Transverse colon (tissue), 4 donors: Measurements from ENCODE around the gene LCE3B. TPM values are rescaled to one million over a fixed set of nuclear protein-coding genes. Genes with fewer than 3 reads are reported as not detected.

Source experiments
- DNase-seq: peaks from one replicate; pipeline ENCODE4 v3.0.0-alpha.2; 2019
- H3K27ac ChIP-seq, 4 donors: fragments of 200-600 bp; sonication (generic); 2 replicates each; pipeline ENCODE4 v1.5.1; 2016 to 2018; ENCODE audit warnings: inconsistent platforms in 4 of 4
- H3K27me3 ChIP-seq: fragments of 200-600 bp; sonication (generic); 2 replicates; pipeline ENCODE4 v1.5.1; 2017; ENCODE audit warnings: inconsistent platforms
- H3K36me3 ChIP-seq, 4 donors: fragments of 200-600 bp; sonication (generic); 2 replicates each; pipeline ENCODE4 v1.5.1; 2017 to 2019; ENCODE audit warnings: inconsistent platforms in 4 of 4
- H3K4me1 ChIP-seq, 4 donors: fragments of 200-600 bp; sonication (generic); 2 replicates each; pipeline ENCODE4 v1.5.1; 2017 to 2020; ENCODE audit warnings: inconsistent platforms in 4 of 4
- H3K4me3 ChIP-seq, 4 donors: fragments of 200-600 bp; sonication (generic); 1 replicate in 1 of 4; 2 replicates in 3 of 4; pipeline versions ENCODE4 v1.5.1 to v1.6.1; 2017 to 2019; ENCODE audit warnings: inconsistent platforms in 4 of 4
- H3K9me3 ChIP-seq, 2 donors: fragments of 200-600 bp; sonication (generic); 2 replicates each; pipeline ENCODE4 v1.5.1; 2017 to 2019; ENCODE audit warnings: inconsistent platforms in 2 of 2
- EP300 ChIP-seq: sonication (generic); formaldehyde crosslinking; IDR thresholded peaks from one replicate; pipeline ENCODE4 v1.6.1; 2017; ENCODE audit warnings: antibody characterized with exemption, low read depth
- POLR2A ChIP-seq: fragments of 450-650 bp; IDR thresholded peaks from one replicate; pipeline ENCODE4 v1.6.1; 2016; ENCODE audit warnings: antibody characterized with exemption, mild to moderate bottlenecking, moderate library complexity
- POLR2AphosphoS5 ChIP-seq, 3 donors: sonication (generic); formaldehyde crosslinking; IDR thresholded peaks; one replicate each; pipeline ENCODE4 v1.6.1; 2016; ENCODE audit warnings: antibody characterized with exemption in 3 of 3
- WGBS, 2 donors: methylation state at CpG; one replicate each; pipeline ENCODE4 v1.1.5; 2018; ENCODE audit warnings: low coverage in 1 of 2; 5-methylcytosine and 5-hydroxymethylcytosine counted together
- in situ Hi-C, 4 donors: fragments of 200-750 bp; cut with MboI; loops; one replicate each; pipeline versions ENCODE4 v1.15.0 to v1.15.1; 2017; ENCODE audit warnings: low sequenced_read_pairs in 3 of 4, low pct_ligation_motif_present in 1 of 4, low pct_unique_long_range_greater_than_20kb in 1 of 4
- intact Hi-C: fragments of 100-400 bp; cut with DNase I; formaldehyde crosslinking; loops from one replicate; pipeline ENCODE4 v1.15.1; 2023; ENCODE audit warnings: low total_unique reads
- total RNA-seq, 4 donors: library from RNA; depleted of rRNA; stranded (reverse); fragments of >200 nt; gene quantifications; one replicate each; pipeline ENCODE4 v1.1.0, GENCODE V29; 2016
- TF ChIP-seq, protein P1 (sequence below), 5 experiments: fragments of 200-600 bp in 3 of 5; fragments of 450-650 bp in 2 of 5; sonication (generic) in 3 of 5; IDR thresholded peaks; 1 replicate in 2 of 5; 2 replicates in 3 of 5; pipeline ENCODE4 v1.5.1; 2016 to 2017; ENCODE audit warnings: antibody characterized with exemption in 5 of 5, inconsistent platforms in 3 of 5, mild to moderate bottlenecking in 2 of 5, moderate library complexity in 1 of 5

The LCE3B gene
- total RNA-seq, 4 donors from 2014 or later = not detected

DNA sequence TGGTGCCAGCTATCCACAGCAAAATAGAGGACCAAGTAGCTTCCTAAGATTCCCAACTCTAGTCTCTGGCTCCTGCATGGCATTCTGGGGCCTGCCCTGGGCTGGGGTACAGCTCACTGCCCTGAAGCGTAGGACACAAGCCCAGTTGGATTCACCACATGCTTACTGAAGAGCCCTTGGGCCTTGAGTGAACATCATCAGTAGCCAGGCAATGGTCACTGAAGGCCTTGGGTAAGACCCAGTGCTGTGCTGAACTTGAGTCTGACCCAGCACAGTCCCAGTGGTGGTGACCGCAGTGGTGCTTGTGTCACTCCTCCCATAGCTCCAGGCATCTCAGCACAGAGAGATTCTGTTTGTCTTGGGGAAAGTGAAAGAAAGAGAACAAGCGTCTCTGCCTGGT, 17.0 kb downstream of the LCE3B start:
- H3K4me3 ChIP-seq = no peak overlapping the region
- DNase-seq = no peak
- no peaks in the 10 kb centered on the region for H3K36me3 ChIP-seq
- no peak overlapping the region for H3K27ac ChIP-seq
- WGBS, 2 donors = 80 to 100% methylated on average over 1 to 3 of the region's 3 CpGs
- no peaks in the 10 kb centered on the region for H3K27me3 ChIP-seq
- H3K9me3 ChIP-seq = peaks cover 0 to 4% of the 10 kb centered on the region in 2 donors
- no peaks in the 10 kb centered on the region for H3K4me1 ChIP-seq
- intact Hi-C loops = no loop called here
- in situ Hi-C loops = loop anchor here in 1 of 4 donors (10.0 kb wide), 1 partner anchor 56 kb away; no protein-coding TSS in a partner anchor
- TF ChIP-seq POLR2AphosphoS5 (IDR thresholded peaks at IDR 0.05) = no peak
- TF ChIP-seq EP300 = no peak
- TF ChIP-seq, protein P1, sequence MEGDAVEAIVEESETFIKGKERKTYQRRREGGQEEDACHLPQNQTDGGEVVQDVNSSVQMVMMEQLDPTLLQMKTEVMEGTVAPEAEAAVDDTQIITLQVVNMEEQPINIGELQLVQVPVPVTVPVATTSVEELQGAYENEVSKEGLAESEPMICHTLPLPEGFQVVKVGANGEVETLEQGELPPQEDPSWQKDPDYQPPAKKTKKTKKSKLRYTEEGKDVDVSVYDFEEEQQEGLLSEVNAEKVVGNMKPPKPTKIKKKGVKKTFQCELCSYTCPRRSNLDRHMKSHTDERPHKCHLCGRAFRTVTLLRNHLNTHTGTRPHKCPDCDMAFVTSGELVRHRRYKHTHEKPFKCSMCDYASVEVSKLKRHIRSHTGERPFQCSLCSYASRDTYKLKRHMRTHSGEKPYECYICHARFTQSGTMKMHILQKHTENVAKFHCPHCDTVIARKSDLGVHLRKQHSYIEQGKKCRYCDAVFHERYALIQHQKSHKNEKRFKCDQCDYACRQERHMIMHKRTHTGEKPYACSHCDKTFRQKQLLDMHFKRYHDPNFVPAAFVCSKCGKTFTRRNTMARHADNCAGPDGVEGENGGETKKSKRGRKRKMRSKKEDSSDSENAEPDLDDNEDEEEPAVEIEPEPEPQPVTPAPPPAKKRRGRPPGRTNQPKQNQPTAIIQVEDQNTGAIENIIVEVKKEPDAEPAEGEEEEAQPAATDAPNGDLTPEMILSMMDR (IDR thresholded peaks at IDR 0.05) = no peak
- no peak for TF ChIP-seq POLR2A

DNA sequence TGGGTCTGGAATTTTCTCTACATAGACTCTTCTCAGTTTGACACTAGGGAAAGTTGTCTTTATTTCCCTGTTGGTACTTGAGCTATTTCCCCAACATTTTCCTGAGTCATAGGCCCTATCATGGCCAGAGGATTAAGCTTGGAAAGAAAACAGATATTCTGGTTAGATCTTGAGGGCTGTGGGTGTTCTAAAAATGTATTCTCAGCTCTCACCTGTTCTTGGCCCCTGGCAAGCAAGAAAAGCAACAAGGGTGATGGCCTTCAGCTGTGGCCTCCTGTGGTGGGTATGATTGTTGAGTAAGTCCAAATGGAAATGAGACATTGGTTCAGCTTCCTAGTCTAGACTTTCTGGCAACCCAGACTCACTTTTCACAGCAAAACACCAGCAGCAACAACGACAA, 26.7 kb downstream of the LCE3B start:
- intact Hi-C loops = no loop called here
- TF ChIP-seq EP300 = no peak
- no peak for TF ChIP-seq POLR2AphosphoS5 (IDR thresholded peaks at IDR 0.05)
- TF ChIP-seq, protein P1 (IDR thresholded peaks at IDR 0.05) = no peak
- no peak for TF ChIP-seq POLR2A

DNA sequence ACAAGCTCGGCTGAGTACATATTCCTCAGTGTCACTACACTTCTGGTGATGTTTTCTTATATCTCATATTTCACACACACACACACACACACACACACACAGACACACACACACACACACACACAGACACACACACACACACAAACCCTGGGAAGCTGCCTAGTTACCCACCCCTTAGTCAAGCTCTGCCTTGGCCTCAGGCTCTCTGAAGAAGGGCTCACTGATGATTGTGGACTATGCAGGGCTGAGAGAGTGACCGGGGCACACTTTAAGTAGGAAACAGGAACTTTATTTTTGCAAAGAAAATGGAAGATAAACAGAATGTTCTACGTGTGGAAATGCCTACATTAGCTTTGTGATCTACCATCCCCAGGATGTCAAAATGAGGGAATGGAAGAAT, 30.3 kb downstream of the LCE3B start:
- WGBS, 2 donors = 40 to 48% methylated on average over 2 to 3 of the region's 3 CpGs
- H3K36me3 ChIP-seq = no peaks in the 10 kb centered on the region

More for the DNA sequence above, 26.7 kb downstream of the LCE3B start:
- DNase-seq = no peak
- H3K36me3 ChIP-seq = no peaks in the 10 kb centered on the region
- peaks cover 0 to 4% of the 10 kb centered on the region in 2 donors for H3K9me3 ChIP-seq
- H3K4me1 ChIP-seq = no peaks in the 10 kb centered on the region
- in situ Hi-C loops = no loop called here
- 63 to 68% methylated on average over 1 of the region's 1 CpG for WGBS, 2 donors
- no peak overlapping the region for H3K4me3 ChIP-seq
- H3K27me3 ChIP-seq = no peaks in the 10 kb centered on the region
- no peak overlapping the region for H3K27ac ChIP-seq

DNA sequence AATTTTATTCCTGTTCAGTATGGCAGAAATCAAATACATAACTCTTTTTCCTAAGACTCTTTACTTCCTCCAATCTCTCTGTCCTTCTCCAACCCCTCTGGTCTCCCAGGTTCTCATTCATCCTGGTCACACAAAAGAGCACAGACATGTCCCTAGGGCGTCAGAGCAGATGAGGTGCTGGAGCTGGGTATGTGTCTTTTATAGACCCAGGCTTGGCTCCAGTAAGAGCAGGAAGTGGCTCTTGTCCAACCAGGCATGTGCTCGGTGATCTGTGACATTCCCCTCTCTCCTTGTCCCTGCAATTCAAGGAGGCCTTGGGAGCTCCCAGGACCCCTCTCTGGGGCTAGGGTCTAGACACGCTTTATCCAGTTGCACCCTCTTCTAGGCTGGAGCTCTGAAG, 31.5 kb downstream of the LCE3B start:
- TF ChIP-seq POLR2A = no peak
- TF ChIP-seq EP300 = no peak
- TF ChIP-seq, protein P1 (IDR thresholded peaks at IDR 0.05) = no peak
- TF ChIP-seq POLR2AphosphoS5 (IDR thresholded peaks at IDR 0.05) = no peak
- WGBS, 2 donors = 47 to 56% methylated on average over 1 to 3 of the region's 3 CpGs
- Histone ChIP-seq H3K27me3 (no peaks in the 10 kb centered on the region), H3K4me1 (no peaks in the 10 kb centered on the region), H3K9me3 (no peaks in the 10 kb centered on the region), H3K4me3 (no peak overlapping the region), H3K27ac (no peak overlapping the region), H3K36me3 (no peaks in the 10 kb centered on the region)
- DNase-seq = no peak
- in situ Hi-C loops (no loop called here), intact Hi-C loops (no loop called here)

More for the DNA sequence above, 30.3 kb downstream of the LCE3B start:
- in situ Hi-C loops = no loop called here
- DNase-seq = no peak
- Histone ChIP-seq H3K27ac (no peak overlapping the region), H3K27me3 (no peaks in the 10 kb centered on the region), H3K9me3 (peaks cover 0 to under 1% of the 10 kb centered on the region in 2 donors), H3K4me3 (no peak overlapping the region), H3K4me1 (no peaks in the 10 kb centered on the region)
- TF ChIP-seq POLR2A (no peak), POLR2AphosphoS5 (IDR thresholded peaks at IDR 0.05) (no peak), EP300 (no peak)
- TF ChIP-seq, protein P1 (IDR thresholded peaks at IDR 0.05) = no peak
- intact Hi-C loops = no loop called here
